Mesenteric fat pad (tissue), 1 donor: ENCODE data around the gene PDIA5. TPM values are rescaled to one million over a fixed set of nuclear protein-coding genes. Genes with fewer than 3 reads are reported as not detected.

Source experiments
- DNase-seq: peaks from one replicate; pipeline ENCODE4 v3.0.0-alpha.2; 2020; ENCODE audit warnings: low spot score
- total RNA-seq: library from RNA; stranded (reverse); fragmentation: NEBNext Ultra II Directional; extraction: Animal tissue kit (Norgen Biotek cat#: 25700); gene quantifications from one replicate; pipeline ENCODE4 v1.2.1, GENCODE V29; 2021
- donor health status: DM: yes; HTN: yes; CAD: no.

Gene PDIA5
- total RNA-seq, 1 donor from 2014 or later: 17.4 TPM

DNA sequence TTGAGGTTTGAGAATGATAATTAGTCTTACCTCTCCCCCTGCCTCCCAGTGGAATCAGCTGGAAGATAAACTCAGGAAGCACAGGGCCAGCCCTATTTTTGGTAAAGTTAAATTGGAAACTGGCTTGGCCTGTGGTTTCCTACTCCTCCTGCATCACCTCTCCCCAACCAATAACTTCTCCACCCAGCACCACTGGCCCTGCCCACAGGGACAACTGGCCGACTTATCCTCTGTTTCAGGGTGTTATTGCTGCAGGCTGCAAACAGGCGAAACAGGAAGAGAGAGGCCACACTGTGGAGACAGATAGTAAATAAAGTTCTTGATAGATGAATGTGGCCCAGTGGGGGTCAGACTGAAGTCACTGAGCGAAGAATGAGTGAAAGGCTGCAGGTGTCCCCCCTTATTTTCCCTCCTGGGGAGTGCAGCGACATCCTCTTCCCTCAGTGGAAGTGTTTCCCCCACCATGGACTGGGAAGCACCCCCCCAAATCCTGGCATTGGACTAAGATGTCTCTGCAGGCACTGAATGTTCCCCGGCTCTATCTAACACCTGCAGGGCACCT, 47.1 kb downstream of the PDIA5 start:
- no peak for DNase-seq

GRCh38 chr3:123116116-123116515, 49.3 kb downstream of the PDIA5 start:
- DNase-seq: no peak

- DNase-seq: no peak
Observed at GRCh38 chr3:123119388-123119787, 52.6 kb downstream of the PDIA5 start.

- DNase-seq: no peak
Observed at GRCh38 chr3:123119802-123120201, 53.0 kb downstream of the PDIA5 start.

- DNase-seq: no peak
Observed at GRCh38 chr3:123120573-123120972, 53.7 kb downstream of the PDIA5 start.

- no peak for DNase-seq
Observed at GRCh38 chr3:123122057-123122456, 55.2 kb downstream of the PDIA5 start.

- no peak for DNase-seq
Observed at GRCh38 chr3:123122525-123123315, 55.9 kb downstream of the PDIA5 start.

DNA sequence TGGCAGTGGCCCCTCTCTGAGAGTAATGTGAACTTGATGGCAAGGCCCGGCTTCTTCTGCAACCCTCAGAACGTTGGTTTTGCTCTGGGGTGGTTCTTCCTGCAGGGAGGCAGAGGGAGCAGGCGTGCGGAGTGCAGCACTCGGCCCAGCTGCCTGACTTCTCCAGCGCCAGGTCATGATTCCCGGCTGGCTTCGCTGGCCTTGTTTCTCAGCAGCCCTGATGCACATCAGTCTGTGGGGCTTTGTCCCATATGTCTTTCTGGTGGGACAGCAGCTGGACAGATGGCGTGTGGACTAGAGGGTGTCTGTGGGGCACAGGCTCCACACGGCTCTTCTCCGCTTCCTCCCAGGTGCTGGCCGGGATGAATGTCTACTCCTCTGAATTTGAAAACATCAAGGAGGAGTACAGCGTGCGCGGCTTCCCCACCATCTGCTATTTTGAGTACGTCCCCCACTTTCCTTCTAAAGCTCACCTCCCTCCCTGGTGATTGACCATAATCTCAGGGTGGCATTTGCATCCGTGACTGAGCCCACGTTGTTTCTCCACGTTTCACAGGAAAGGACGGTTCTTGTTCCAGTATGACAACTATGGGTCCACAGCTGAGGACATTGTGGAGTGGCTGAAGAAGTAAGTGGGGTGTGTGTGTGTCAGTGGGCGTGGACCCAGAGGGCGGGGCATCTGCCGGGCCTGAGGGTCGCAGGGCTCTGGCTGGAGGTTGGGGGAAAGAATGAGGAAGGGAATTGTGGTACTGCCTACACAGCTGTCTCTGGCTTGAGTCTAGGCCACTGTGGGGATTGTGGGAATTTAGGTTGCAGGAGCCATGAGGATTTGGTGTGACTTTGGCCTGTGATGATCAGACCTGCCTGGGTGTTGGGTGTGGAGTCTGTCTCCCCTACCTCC, 57.1 kb downstream of the PDIA5 start:
- no peak for DNase-seq

GRCh38 chr3:123124971-123125370, 58.1 kb downstream of the PDIA5 start:
- no peak for DNase-seq

DNA sequence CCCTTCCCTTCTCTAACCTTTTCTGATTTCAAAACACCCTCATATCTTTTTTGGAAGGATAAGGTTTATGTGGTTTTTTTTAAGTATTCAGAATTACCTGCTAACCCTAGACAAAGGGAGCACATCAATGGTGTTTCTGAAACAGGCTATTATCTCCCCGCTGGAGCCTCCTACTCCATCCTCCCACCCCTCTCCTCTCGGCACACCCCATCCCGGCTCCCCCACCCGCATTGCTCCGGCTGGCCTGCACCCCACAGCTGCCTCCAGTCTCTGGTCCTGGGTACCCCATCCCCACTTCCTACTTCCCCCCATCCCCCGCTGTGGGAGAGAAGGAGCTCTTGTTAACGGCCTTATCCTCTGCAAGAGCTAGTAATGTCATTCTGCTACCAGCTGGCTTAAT, 59.2 kb downstream of the PDIA5 start:
- no peak for DNase-seq

DNA sequence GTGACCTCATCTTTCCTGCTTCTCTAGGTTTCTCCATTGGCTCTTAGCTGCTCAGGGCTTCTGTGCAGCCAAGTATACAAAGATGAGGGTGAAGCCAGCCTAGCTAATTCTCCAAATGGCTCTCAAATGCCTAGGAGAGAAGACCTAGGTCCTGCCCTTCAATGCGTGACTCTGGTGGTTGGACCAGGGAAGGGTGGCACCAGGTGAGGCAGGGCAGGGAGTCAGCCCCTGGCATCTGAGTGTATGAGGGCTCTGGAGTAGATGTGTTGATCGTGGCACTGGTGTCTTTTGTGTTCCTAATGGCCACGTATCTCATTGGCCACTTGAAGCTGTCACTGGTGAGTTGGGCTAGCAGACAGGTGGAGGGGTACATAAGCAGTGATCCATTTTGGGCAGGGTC, 59.8 kb downstream of the PDIA5 start:
- DNase-seq: no peak

- no peak for DNase-seq
Observed at GRCh38 chr3:123129092-123129491, 62.3 kb downstream of the PDIA5 start.

GRCh38 chr3:123129532-123129931, 62.7 kb downstream of the PDIA5 start:
- DNase-seq: no peak

DNA sequence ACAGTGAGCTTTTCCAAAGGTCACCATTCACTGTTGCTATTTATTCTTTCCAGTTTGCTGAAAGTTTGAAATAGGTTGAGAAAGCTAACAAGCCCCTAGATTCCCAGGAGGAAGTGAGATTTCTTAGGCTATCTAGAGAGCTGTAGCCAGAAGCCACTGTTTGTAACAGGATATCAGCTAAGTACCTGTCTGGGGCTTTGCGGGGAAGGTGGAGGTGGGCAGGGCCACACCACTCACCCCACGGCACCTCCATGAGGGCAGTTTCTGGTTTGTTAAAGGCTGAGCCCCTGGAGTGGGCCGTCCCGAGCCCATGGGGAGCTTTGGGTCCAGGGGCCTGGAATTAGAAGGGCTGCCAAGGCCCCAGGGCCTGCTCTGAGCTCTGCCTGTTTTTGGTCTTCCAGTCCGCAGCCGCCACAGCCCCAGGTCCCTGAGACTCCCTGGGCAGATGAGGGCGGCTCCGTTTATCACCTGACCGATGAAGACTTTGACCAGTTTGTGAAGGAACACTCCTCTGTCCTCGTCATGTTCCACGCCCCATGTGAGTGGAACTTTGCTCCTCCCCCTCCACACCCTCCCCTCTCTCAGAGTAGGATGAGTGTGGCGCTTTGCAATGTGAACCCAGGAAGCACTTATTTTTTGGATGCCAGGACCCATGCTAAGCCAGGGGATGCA, 63.4 kb downstream of the PDIA5 start:
- no peak for DNase-seq

- DNase-seq: no peak
Observed at GRCh38 chr3:123134671-123135070, 67.8 kb downstream of the PDIA5 start.

GRCh38 chr3:123137001-123137400, 70.2 kb downstream of the PDIA5 start:
- DNase-seq: no peak

DNA sequence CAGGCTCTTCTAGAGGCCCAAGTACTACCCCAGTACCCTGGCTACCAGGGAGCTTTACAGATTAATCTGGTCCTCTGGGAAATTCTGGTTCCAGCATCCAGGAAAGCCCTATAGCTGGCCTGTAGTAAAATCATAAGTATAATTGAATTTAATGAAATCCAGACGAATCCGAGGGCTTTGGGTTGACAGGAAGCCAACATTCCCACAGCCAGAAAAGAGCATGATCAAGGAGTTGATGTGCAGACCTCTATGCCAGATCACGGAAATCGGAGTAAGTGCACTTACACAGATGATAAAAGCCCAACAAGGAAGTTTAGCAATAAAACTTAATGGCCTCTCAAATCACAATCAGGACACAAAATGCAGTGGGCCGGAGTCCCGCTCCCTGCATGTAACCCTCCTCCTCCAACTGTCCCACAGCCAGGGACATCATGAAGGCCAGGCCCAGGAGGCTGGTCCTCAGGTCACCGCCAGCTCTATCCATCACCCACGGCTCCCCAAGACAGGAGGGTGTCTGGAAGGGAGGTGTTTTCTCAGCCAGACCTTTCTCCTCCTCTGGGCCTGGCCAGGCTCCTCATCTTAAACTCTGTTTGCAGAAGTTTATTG, 72.1 kb downstream of the PDIA5 start:
- no peak for DNase-seq

DNA sequence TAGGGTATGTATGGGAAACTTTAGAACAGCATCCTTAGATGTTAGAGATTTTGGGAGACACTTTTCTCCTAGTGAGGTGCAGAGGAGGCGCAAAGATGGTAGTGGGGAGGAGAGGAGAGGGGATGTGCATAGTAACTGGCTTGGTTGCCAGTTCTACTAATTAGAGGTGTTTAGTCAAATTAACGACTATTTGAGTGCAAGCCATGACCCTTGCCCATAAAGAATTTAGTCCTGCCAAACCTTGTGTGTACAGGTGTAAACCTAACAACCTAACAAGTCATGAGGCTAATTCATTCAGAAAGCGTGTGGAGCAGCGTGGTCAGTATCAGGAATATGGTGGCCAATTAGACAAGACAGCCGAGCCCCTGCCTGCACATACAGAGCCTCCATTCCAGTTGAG, 72.7 kb downstream of the PDIA5 start:
- DNase-seq: no peak

DNA sequence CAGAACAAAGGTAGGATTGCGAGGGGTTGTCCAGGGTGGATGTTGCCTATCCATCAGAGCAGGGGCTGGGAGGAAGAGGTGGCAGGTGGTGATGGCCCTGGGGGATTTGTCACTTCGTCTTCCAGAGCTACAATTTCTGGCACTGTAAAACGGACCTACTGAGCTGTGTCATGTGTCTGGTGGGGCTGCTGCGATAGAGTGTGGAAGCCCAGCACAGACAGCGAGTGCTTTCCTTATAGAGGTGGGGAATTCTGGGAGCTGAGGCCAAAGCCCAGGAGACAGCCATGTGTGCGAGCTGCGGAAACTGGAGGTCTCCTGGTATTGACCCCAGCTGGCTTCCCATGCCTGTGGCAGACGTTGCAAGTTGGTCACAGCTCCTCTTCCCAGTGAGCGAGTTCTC, 73.7 kb downstream of the PDIA5 start:
- no peak for DNase-seq

DNA sequence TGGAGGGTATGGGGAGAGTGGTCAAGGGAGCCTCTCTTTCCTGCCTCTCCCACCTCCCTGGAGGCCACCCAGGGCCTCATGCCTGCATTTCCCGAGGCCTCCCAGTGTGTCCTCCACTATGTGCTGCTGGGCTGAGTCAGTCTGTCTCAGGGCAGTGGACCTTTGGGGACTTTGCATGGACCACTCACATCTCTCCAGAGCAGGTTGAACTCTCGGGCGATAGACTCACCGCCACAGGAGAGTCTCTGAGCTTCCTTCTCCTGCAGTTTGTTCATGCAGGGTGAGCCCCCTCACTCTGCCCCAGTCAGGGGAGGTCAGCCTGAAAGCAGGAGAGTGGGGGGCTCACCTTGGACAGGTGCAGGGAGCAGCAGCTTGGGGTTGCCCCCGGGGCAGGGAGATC, 74.5 kb downstream of the PDIA5 start:
- DNase-seq: no peak
